ENCODE data around the gene PIPOX. TPM values are rescaled to one million over a fixed set of nuclear protein-coding genes. Genes with fewer than 3 reads are reported as not detected.

Gene PIPOX
- total and polyA plus RNA-seq, 2 of the 8 experiments (the other 6 are each of a cell fraction or from before 2014, with no cell fraction given), result 57.2 to 99.6 TPM

- CTCF ChIA-PET (ENCODE audit: partially characterized antibody), result interaction anchor here (0.9 to 17.9 kb wide), 19 partner anchors 9 to 137 kb away, joined by 3 to 239 read pairs (median 4); partner anchors contain the start of gene PIPOX
- Histone ChIP-seq H3K23ac (ENCODE audit: insufficient read length) (no peak overlapping the region), H4K91ac (replicated peaks; ENCODE audit: insufficient read length, low read length) (no peak overlapping the region), H2AFZ (ENCODE audit: low read length) (no peak overlapping the region), H3K9me3 (ENCODE audit: insufficient read depth in 2 of 2, low read depth in 1 of 2, low read length in 1 of 2) (no peaks in the 10 kb centered on the region), H4K20me1 (replicated peaks in 1 of 2; ENCODE audit: control insufficient read depth in 1 of 2, insufficient read depth in 2 of 2, low read length in 2 of 2) (no peaks in the 10 kb centered on the region), H3K79me1 (ENCODE audit: low read depth, low read length) (no peaks in the 10 kb centered on the region), H3K23me2 (ENCODE audit: low read depth, low read length) (peaks cover 2% of the 10 kb centered on the region; the same call in 1 of the 2 replicates), H3K4ac (replicated peaks; ENCODE audit: insufficient read length, low read depth, low read length) (no peak overlapping the region), H3K79me2 (ENCODE audit: control insufficient read depth in 1 of 2, insufficient read depth in 2 of 2, low read length in 2 of 2) (no peaks in the 10 kb centered on the region), H4K8ac (ENCODE audit: extremely low read depth, insufficient read depth, low read length) (no peak overlapping the region), H3K27me3 (replicated peaks in 1 of 4; ENCODE audit: control insufficient read depth in 3 of 4, extremely low read depth in 1 of 4, insufficient read depth in 3 of 4, low read length in 3 of 4) (peaks cover 6 to 25% (median 20%) of the 10 kb centered on the region in 4 experiments; a peak in 6 of 7 replicates), H3K14ac (ENCODE audit: insufficient read length) (no peak overlapping the region), H2BK15ac (ENCODE audit: low read length) (0 out of 2 replicates have a peak overlapping the region, but pooled peaks have one; percentile 19), H2BK120ac (replicated peaks; ENCODE audit: low read depth, low read length) (no peak overlapping the region), H2BK12ac (ENCODE audit: low read depth, low read length) (no peak overlapping the region; the same call in 1 of the 2 replicates), H2AK5ac (ENCODE audit: low read depth, low read length) (no peak overlapping the region), H3K4me2 (ENCODE audit: insufficient read depth in 1 of 2, low read depth in 2 of 2, low read length in 2 of 2) (no peak overlapping the region), H2BK20ac (ENCODE audit: low read length) (peak overlapping the region; percentile 84; the same call in 1 of the 2 replicates), H3K36me3 (ENCODE audit: control insufficient read depth in 2 of 4, insufficient read depth in 4 of 4, low read length in 3 of 4) (no peaks in the 10 kb centered on the region), H3K18ac (ENCODE audit: extremely low read depth, low read length) (peak overlapping the region; percentile 25; the same call in 1 of the 2 replicates), H3K27ac (ENCODE audit: low read depth, low read length) (no peak overlapping the region), H3K4me3 (ENCODE audit: extremely low read depth in 1 of 4, insufficient read depth in 2 of 4, low read depth in 3 of 4, low read length in 4 of 4) (no peak overlapping the region), H3K9ac (replicated peaks in 1 of 4; ENCODE audit: extremely low read depth in 1 of 4, low read depth in 3 of 4, low read length in 3 of 4) (no peak overlapping the region), H4K5ac (ENCODE audit: insufficient read length, low read depth, low read length) (no peak overlapping the region), H2BK5ac (ENCODE audit: low read depth, low read length) (peak overlapping the region; percentile 49; the same call in 1 of the 2 replicates), H3K56ac (replicated peaks; ENCODE audit: insufficient read length, low read depth, low read length) (no peak overlapping the region), H3K4me1 (replicated peaks in 1 of 4; ENCODE audit: control insufficient read depth in 3 of 4, insufficient read depth in 4 of 4, low read length in 3 of 4) (peaks cover 23 to 52% (median 32%) of the 10 kb centered on the region in 4 experiments)
- POLR2A ChIA-PET (ENCODE audit: partially characterized antibody), result interaction anchor here (1.6 to 4.6 kb wide), 4 partner anchors 12 to 102 kb away, joined by 3 to 21 read pairs (median 6); no protein-coding TSS in a partner anchor
- no peak for DNase-seq (ENCODE audit: low read depth in 1 of 2, low spot score in 2 of 2)
- no peak for TF ChIP-seq YY1 (IDR thresholded peaks at IDR 0.05; ENCODE audit: low read depth, low read length)
- TF ChIP-seq CEBPB (IDR thresholded peaks at IDR 0.05; ENCODE audit: low read depth, low read length), result no peak
- no peak for TF ChIP-seq SIN3A (conservative IDR thresholded peaks at IDR 0.05 in 1 of 2, IDR thresholded peaks at IDR 0.05 in 1 of 2; ENCODE audit: low read depth in 1 of 2, low read length in 2 of 2)
- TF ChIP-seq SP4 (IDR thresholded peaks at IDR 0.05; ENCODE audit: low read length), result no peak
- no peak for TF ChIP-seq CBX5 (IDR thresholded peaks at IDR 0.05; ENCODE audit: low read depth, low read length)
- TF ChIP-seq SRF (IDR thresholded peaks at IDR 0.05; ENCODE audit: low read depth, low read length), result no peak
- TF ChIP-seq JUND (IDR thresholded peaks at IDR 0.05; ENCODE audit: low read length), result no peak
- no peak for TF ChIP-seq SIRT6 (IDR thresholded peaks at IDR 0.05; ENCODE audit: low read length)
- no peak for FAIRE-seq
- 81% methylated on average over 2 of the region's 2 CpGs; no CpG with 5 or more reads in 1 of the 2 experiments for WGBS, 2 experiments (ENCODE audit: extremely low coverage in 1 of 2, insufficient coverage in 1 of 2, insufficient read length in 1 of 2, insufficient replicate concordance in 2 of 2, low coverage in 1 of 2, low lambda C conversion rate in 2 of 2, missing lambda C conversion rate in 1 of 2)
Measured at GRCh38 chr17:29007456-29007855, 35.5 kb upstream of the PIPOX start.
